Stomach (tissue), 9 donors: ENCODE measurements around the gene GRAMD2B. TPM values are rescaled to one million over a fixed set of nuclear protein-coding genes. Genes with fewer than 3 reads are reported as not detected.

ENCODE experiments used
- DNase-seq, 2 donors: peaks; one replicate each; pipeline versions ENCODE4 v3.0.0 to v3.0.0-alpha.2; 2013 to 2019
- H3K27ac ChIP-seq, 5 donors: fragments of 200-600 bp in 4 of 5; sonication (generic) in 4 of 5; one replicate each; pipeline ENCODE4 v1.5.1; 2013 to 2019; ENCODE audit warnings: mild to moderate bottlenecking in 1 of 5, moderate library complexity in 1 of 5
- H3K27me3 ChIP-seq, 3 donors: fragments of 200-600 bp; sonication (generic); one replicate each; pipeline ENCODE4 v1.5.1; 2017 to 2019; ENCODE audit warnings: mixed run types in 1 of 3
- H3K36me3 ChIP-seq, 4 donors: fragments of 200-600 bp; sonication (generic); 1 replicate in 3 of 4; 2 replicates in 1 of 4; pipeline ENCODE4 v1.5.1; 2016 to 2019
- H3K4me1 ChIP-seq, 4 donors: fragments of 200-600 bp; sonication (generic); one replicate each; pipeline ENCODE4 v1.5.1; 2016 to 2019
- H3K4me3 ChIP-seq, 4 donors: fragments of 200-600 bp; sonication (generic) in 3 of 4; one replicate each; pipeline ENCODE4 v1.5.1; 2016 to 2019; ENCODE audit warnings: mild to moderate bottlenecking in 1 of 4
- H3K9me3 ChIP-seq, 4 donors: fragments of 200-600 bp; sonication (generic); one replicate each; pipeline ENCODE4 v1.5.1; 2016 to 2019
- CTCF ChIP-seq, 7 experiments: fragments of 450-650 bp in 4 of 7; fragments of 200-600 bp in 3 of 7; sonication (generic) in 3 of 7; IDR thresholded peaks; one replicate each; pipeline ENCODE4 v1.5.1; 2016 to 2019; ENCODE audit warnings: antibody characterized with exemption in 7 of 7, control low read depth in 2 of 7, mild to moderate bottlenecking in 1 of 7
- EP300 ChIP-seq: sonication (generic); formaldehyde crosslinking; IDR thresholded peaks from one replicate; pipeline ENCODE4 v1.6.1; 2017; ENCODE audit warnings: antibody characterized with exemption
- POLR2A ChIP-seq, 4 donors: fragments of 450-650 bp; IDR thresholded peaks; one replicate each; pipeline ENCODE4 v1.6.1; 2016; ENCODE audit warnings: antibody characterized with exemption in 4 of 4, control low read depth in 2 of 4, mild to moderate bottlenecking in 1 of 4, moderate library complexity in 1 of 4
- POLR2AphosphoS5 ChIP-seq, 3 donors: sonication (generic); formaldehyde crosslinking; IDR thresholded peaks; one replicate each; pipeline ENCODE4 v1.6.1; 2016; ENCODE audit warnings: antibody characterized with exemption in 3 of 3
- WGBS, 5 donors: extraction: QIAGEN DNeasy Blood & Tissue Kit in 3 of 5; methylation state at CpG; one replicate each; pipeline versions ENCODE4 v1.1.5 to v1.1.7; 2013 to 2018; 5-methylcytosine and 5-hydroxymethylcytosine counted together
- intact Hi-C: fragments of 100-400 bp; cut with DNase I; formaldehyde crosslinking; loops from one replicate; pipeline ENCODE4 v1.15.1; 2023; ENCODE audit warnings: low total_unique reads
- polyA plus RNA-seq, 3 donors: library from polyadenylated mRNA; stranded (reverse); fragments of 200-250 nt; gene quantifications; one replicate each; pipeline ENCODE4 v1.2.3, GENCODE V29; 2013
- total RNA-seq, 5 donors: library from RNA; depleted of rRNA; stranded (reverse); fragments of >200 nt; gene quantifications; one replicate each; pipeline versions ENCODE4 v1.1.0 to v1.2.3, GENCODE V29; 2014 to 2016
- donor health status: healthy with polysubstance abuse.
- donor health status: Bipolar disorder and iron deficiency.
- donor health status: healthy.

Gene GRAMD2B
- total and polyA plus RNA-seq, 8 donors, result 5.7 to 69.6 (median 23.7) TPM

GRCh38 chr5:126383246-126383645 lies 40.0 kb upstream of the GRAMD2B start:
- H3K27me3 ChIP-seq, result no peaks in the 10 kb centered on the region
- no peaks in the 10 kb centered on the region for H3K36me3 ChIP-seq
- peaks cover 0 to 11% (median 3%) of the 10 kb centered on the region in 4 donors for H3K9me3 ChIP-seq
- peak overlapping the region in 2 of 5 donors; percentile 27 to 76 for H3K27ac ChIP-seq
- no peak overlapping the region for H3K4me3 ChIP-seq
- TF ChIP-seq POLR2A (IDR thresholded peaks at IDR 0.05) (no peak), EP300 (no peak), POLR2AphosphoS5 (IDR thresholded peaks at IDR 0.05) (no peak), CTCF (IDR thresholded peaks at IDR 0.05) (no peak)
- peaks cover 7 to 36% (median 14%) of the 10 kb centered on the region in 4 donors for H3K4me1 ChIP-seq
- DNase-seq, result peak in 1 of 2 donors; percentile 51
- intact Hi-C loops, result no loop called here

GRCh38 chr5:126383776-126384175 lies 39.4 kb upstream of the GRAMD2B start:
- peak overlapping the region in 3 of 5 donors; percentile 2 to 76 (median 52) for H3K27ac ChIP-seq
- 59 to 77% (median 67%) methylated on average over 3 of the region's 3 CpGs for WGBS, 5 donors
- intact Hi-C loops, result no loop called here
- no peaks in the 10 kb centered on the region for H3K36me3 ChIP-seq
- no peak overlapping the region for H3K4me3 ChIP-seq
- no peak for TF ChIP-seq POLR2A (IDR thresholded peaks at IDR 0.05)
- TF ChIP-seq CTCF (IDR thresholded peaks at IDR 0.05), result no peak
- no peak for TF ChIP-seq POLR2AphosphoS5 (IDR thresholded peaks at IDR 0.05)
- TF ChIP-seq EP300, result no peak
- H3K4me1 ChIP-seq, result peaks cover 7 to 36% (median 14%) of the 10 kb centered on the region in 4 donors
- H3K9me3 ChIP-seq, result peaks cover 0 to 11% (median 3%) of the 10 kb centered on the region in 4 donors
- H3K27me3 ChIP-seq, result no peaks in the 10 kb centered on the region
- DNase-seq, result no peak

- H3K27me3 ChIP-seq, result no peaks in the 10 kb centered on the region
- H3K27ac ChIP-seq, result peak overlapping the region in 4 of 5 donors; percentile 49 to 76 (median 57)
- no peak overlapping the region for H3K4me3 ChIP-seq
- 60 to 68% (median 63%) methylated on average over 3 of the region's 3 CpGs for WGBS, 5 donors
- peaks cover 7 to 36% (median 14%) of the 10 kb centered on the region in 4 donors for H3K4me1 ChIP-seq
- no peak for DNase-seq
- intact Hi-C loops, result no loop called here
- H3K9me3 ChIP-seq, result peaks cover 0 to 11% (median 3%) of the 10 kb centered on the region in 4 donors
- TF ChIP-seq POLR2A (IDR thresholded peaks at IDR 0.05) (no peak), EP300 (no peak), CTCF (IDR thresholded peaks at IDR 0.05) (no peak), POLR2AphosphoS5 (IDR thresholded peaks at IDR 0.05) (peak in 1 of 3 donors; percentile 9)
- no peaks in the 10 kb centered on the region for H3K36me3 ChIP-seq
Observed at GRCh38 chr5:126384985-126385384, 38.2 kb upstream of the GRAMD2B start.

GRCh38 chr5:126385524-126386502 lies 37.4 kb upstream of the GRAMD2B start:
- no peak for DNase-seq
- Histone ChIP-seq H3K27me3 (no peaks in the 10 kb centered on the region), H3K27ac (peak overlapping the region in 4 of 5 donors; percentile 49 to 76 (median 57)), H3K36me3 (no peaks in the 10 kb centered on the region), H3K9me3 (peaks cover 0 to 11% (median 3%) of the 10 kb centered on the region in 4 donors), H3K4me1 (peaks cover 7 to 36% (median 14%) of the 10 kb centered on the region in 4 donors), H3K4me3 (no peak overlapping the region)
- intact Hi-C loops, result no loop called here
- TF ChIP-seq POLR2A (IDR thresholded peaks at IDR 0.05) (no peak), CTCF (IDR thresholded peaks at IDR 0.05) (no peak), EP300 (no peak), POLR2AphosphoS5 (IDR thresholded peaks at IDR 0.05) (no peak)
- WGBS, 5 donors, result 76 to 86% (median 80%) methylated on average over 6 of the region's 6 CpGs
